Kidney (tissue), 14 donors: ENCODE data around the gene ZNHIT6. TPM values are rescaled to one million over a fixed set of nuclear protein-coding genes. Genes with fewer than 3 reads are reported as not detected.

Experiments
- DNase-seq, 5 donors: peaks; one replicate each; pipeline ENCODE4 v3.0.0-alpha.2; 2013 to 2020
- FAIRE-seq: peaks from 2 replicates; lab custom pipeline; 2012; peaks lifted over from hg19 to GRCh38; lab: Jason Lieb, UNC
- H3K27ac ChIP-seq, 2 donors: one replicate each; pipeline ENCODE4 v1.7.0; 2013; ENCODE audit warnings: low read depth in 2 of 2, low read length in 2 of 2, inconsistent platforms in 1 of 2
- H3K27me3 ChIP-seq: one replicate; pipeline ENCODE4 v1.7.1; 2013; ENCODE audit warnings: low read length, inconsistent platforms; ENCODE audit not compliant: control insufficient read depth, insufficient read depth
- H3K36me3 ChIP-seq, 3 donors: one replicate each; pipeline versions ENCODE4 v1.7.0 to v1.7.1; 2013; ENCODE audit warnings: low read length in 3 of 3, control low read depth in 1 of 3, inconsistent platforms in 1 of 3; ENCODE audit not compliant: insufficient read depth in 3 of 3, control insufficient read depth in 2 of 3
- H3K4me1 ChIP-seq, 3 donors: one replicate each; pipeline versions ENCODE4 v1.7.0 to v1.7.1; 2013; ENCODE audit warnings: low read length in 3 of 3, inconsistent platforms in 1 of 3, low read depth in 1 of 3; ENCODE audit not compliant: control insufficient read depth in 2 of 3, insufficient read depth in 2 of 3
- H3K4me3 ChIP-seq, 3 donors: one replicate each; pipeline versions ENCODE4 v1.7.0 to v1.8.1; 2013; ENCODE audit warnings: low read length in 3 of 3, control low read depth in 1 of 3, inconsistent platforms in 1 of 3
- H3K9ac ChIP-seq, 3 donors: one replicate each; pipeline versions ENCODE4 v1.7.0 to v1.7.1; 2013; ENCODE audit warnings: low read length in 3 of 3, control low read depth in 1 of 3, inconsistent platforms in 1 of 3
- H3K9me3 ChIP-seq, 3 donors: one replicate each; pipeline versions ENCODE4 v1.7.0 to v1.7.1; 2013; ENCODE audit warnings: low read length in 3 of 3, control low read depth in 1 of 3, inconsistent platforms in 1 of 3; ENCODE audit not compliant: control insufficient read depth in 2 of 3, insufficient read depth in 1 of 3
- intact Hi-C: fragments of 100-400 bp; cut with DNase I; formaldehyde crosslinking; loops from one replicate; pipeline ENCODE4 v1.11.1; 2022
- polyA plus RNA-seq: library from polyadenylated mRNA; stranded (reverse); fragments of 350-450 nt; fragmentation: Illumina TruSeq; extraction: RNeasy Lipid Tissue Mini Kit (QIAGEN cat#74804); gene quantifications from one replicate; pipeline ENCODE4 v1.2.3, GENCODE V29; 2014; ENCODE audit warnings: low read depth, low replicate concordance; ENCODE audit not compliant: insufficient read depth
- total RNA-seq: library from RNA; stranded (reverse); fragmentation: NEBNext Ultra II Directional; extraction: Animal tissue kit (Norgen Biotek cat#: 25700); gene quantifications from one replicate; pipeline ENCODE4 v1.2.1, GENCODE V29; 2021
- TF ChIP-seq, protein P1 (sequence below): IDR thresholded peaks from 3 replicates; pipeline ENCODE4 v1.5.1; 2012; ENCODE audit warnings: mild to moderate bottlenecking, moderate library complexity, borderline replicate concordance; ENCODE audit not compliant: insufficient read depth; ENCODE audit errors: extremely low read depth
- donor health status: control.
- donor health status: control.
- donor health status: control.
- donor health status: control.
- donor health status: control.
- donor health status: DM: yes; HTN: yes; CAD: no.
- donor health status: Normal renal cell carcinoma (clear cell type).

The ZNHIT6 gene
- total and polyA plus RNA-seq, 2 donors from 2014 or later: 5.8 to 17.5 TPM

DNA sequence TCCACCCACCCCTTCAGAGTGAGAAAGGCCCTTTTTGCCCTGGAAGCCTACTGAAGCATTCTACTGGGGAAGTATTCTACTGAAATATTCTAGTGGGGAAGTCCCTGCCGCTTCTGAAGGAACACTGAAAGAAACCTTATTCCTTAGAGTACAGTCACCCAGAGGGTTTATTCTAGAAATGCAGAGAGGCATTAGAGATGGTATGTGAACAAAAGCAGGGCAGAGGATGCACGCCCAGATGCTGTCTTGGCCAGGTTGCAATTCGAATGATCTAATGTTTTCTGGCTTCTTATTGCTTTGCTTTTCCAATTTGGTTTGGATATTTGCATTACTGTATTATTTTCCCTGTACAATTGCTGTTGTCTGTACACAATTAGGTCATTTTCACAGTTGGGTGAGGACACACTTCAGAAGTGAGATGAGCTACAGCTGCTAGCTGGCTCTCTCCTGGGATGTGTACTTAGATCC lies 90.6 kb downstream of the ZNHIT6 start:
- Histone ChIP-seq H3K36me3 (no peaks in the 10 kb centered on the region), H3K4me1 (peaks cover 0 to 6% (median 0%) of the 10 kb centered on the region in 3 donors), H3K27me3 (no peaks in the 10 kb centered on the region), H3K9me3 (peaks cover 0 to 4% (median 1%) of the 10 kb centered on the region in 3 donors), H3K27ac (no peak overlapping the region), H3K4me3 (no peak overlapping the region), H3K9ac (no peak overlapping the region)
- DNase-seq (no peak), FAIRE-seq (no peak)
- intact Hi-C loops: no loop called here
- TF ChIP-seq, protein P1, sequence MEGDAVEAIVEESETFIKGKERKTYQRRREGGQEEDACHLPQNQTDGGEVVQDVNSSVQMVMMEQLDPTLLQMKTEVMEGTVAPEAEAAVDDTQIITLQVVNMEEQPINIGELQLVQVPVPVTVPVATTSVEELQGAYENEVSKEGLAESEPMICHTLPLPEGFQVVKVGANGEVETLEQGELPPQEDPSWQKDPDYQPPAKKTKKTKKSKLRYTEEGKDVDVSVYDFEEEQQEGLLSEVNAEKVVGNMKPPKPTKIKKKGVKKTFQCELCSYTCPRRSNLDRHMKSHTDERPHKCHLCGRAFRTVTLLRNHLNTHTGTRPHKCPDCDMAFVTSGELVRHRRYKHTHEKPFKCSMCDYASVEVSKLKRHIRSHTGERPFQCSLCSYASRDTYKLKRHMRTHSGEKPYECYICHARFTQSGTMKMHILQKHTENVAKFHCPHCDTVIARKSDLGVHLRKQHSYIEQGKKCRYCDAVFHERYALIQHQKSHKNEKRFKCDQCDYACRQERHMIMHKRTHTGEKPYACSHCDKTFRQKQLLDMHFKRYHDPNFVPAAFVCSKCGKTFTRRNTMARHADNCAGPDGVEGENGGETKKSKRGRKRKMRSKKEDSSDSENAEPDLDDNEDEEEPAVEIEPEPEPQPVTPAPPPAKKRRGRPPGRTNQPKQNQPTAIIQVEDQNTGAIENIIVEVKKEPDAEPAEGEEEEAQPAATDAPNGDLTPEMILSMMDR: no peak

GRCh38 chr1:85616736-85617135 lies 91.5 kb downstream of the ZNHIT6 start:
- peaks cover 0 to 13% (median 4%) of the 10 kb centered on the region in 3 donors for H3K4me1 ChIP-seq
- H3K4me3 ChIP-seq: no peak overlapping the region
- FAIRE-seq (no peak), DNase-seq (no peak)
- no peak overlapping the region for H3K9ac ChIP-seq
- H3K36me3 ChIP-seq: no peaks in the 10 kb centered on the region
- no peak overlapping the region for H3K27ac ChIP-seq
- intact Hi-C loops: no loop called here
- TF ChIP-seq, protein P1: no peak
- no peaks in the 10 kb centered on the region for H3K27me3 ChIP-seq
- peaks cover 0 to 4% (median 1%) of the 10 kb centered on the region in 3 donors for H3K9me3 ChIP-seq

- no peaks in the 10 kb centered on the region for H3K27me3 ChIP-seq
- peaks cover 0 to under 1% (median 0%) of the 10 kb centered on the region in 3 donors for H3K9me3 ChIP-seq
- no peak overlapping the region for H3K4me3 ChIP-seq
- H3K9ac ChIP-seq: no peak overlapping the region
- H3K36me3 ChIP-seq: no peaks in the 10 kb centered on the region
- DNase-seq (no peak), FAIRE-seq (no peak)
- intact Hi-C loops: no loop called here
- no peak overlapping the region for H3K27ac ChIP-seq
- H3K4me1 ChIP-seq: peaks cover 0 to 13% (median 4%) of the 10 kb centered on the region in 3 donors
- TF ChIP-seq, protein P1: no peak
Observed at GRCh38 chr1:85616364-85616705, 91.9 kb downstream of the ZNHIT6 start.
